Measurements from ENCODE around the gene UIMC1. TPM values are rescaled to one million over a fixed set of nuclear protein-coding genes. Genes with fewer than 3 reads are reported as not detected.

The UIMC1 gene
- total RNA-seq, 2 experiments from 2014 or later, result 42.7 to 78.5 TPM

DNA sequence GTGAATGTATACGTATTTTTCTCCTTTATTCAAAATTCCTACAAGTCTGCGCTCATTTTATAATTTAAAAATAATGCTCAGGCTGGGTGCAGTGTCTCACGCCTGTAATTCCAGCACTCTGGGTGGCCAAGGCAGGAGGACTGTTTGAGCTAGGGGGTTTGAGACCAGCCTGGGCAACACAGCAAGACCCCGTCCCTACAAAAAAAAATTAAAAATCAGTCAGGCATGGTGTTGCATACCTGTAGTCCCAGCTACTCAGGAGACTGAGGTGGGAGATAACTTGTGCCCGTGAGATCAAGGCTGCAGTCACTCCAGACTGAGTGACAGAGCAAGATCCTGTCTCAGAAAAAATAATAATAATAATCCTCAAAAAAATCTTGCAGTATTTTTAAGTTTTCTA is 7.8 kb downstream of the UIMC1 start:
- CTCF ChIA-PET (ENCODE audit: unreplicated experiment), result no interaction called here
- Histone ChIP-seq H4K20me1 (ENCODE audit: insufficient read depth, low read length) (peaks cover 28% of the 10 kb centered on the region), H3K9me2 (ENCODE audit: insufficient read depth, low read length) (no peaks in the 10 kb centered on the region), H3K9me3 (ENCODE audit: low read length) (no peaks in the 10 kb centered on the region), H3K36me3 (ENCODE audit: insufficient read depth, low read length) (peaks cover 39% of the 10 kb centered on the region), H3K4me1 (ENCODE audit: insufficient read depth, low read length, poor library complexity, severe bottlenecking) (peaks cover 61% of the 10 kb centered on the region), H3K79me2 (ENCODE audit: insufficient read depth, low read depth, low read length) (peaks cover 100% of the 10 kb centered on the region), H3K27ac (ENCODE audit: low read depth, low read length, poor library complexity, severe bottlenecking) (no peak overlapping the region), H3K4me3 (ENCODE audit: low read depth, low read length, poor library complexity, severe bottlenecking) (no peak overlapping the region), H3K4me2 (ENCODE audit: low read length) (no peak overlapping the region), H2AFZ (ENCODE audit: low read length) (no peak overlapping the region)
- TF ChIP-seq, protein P1, sequence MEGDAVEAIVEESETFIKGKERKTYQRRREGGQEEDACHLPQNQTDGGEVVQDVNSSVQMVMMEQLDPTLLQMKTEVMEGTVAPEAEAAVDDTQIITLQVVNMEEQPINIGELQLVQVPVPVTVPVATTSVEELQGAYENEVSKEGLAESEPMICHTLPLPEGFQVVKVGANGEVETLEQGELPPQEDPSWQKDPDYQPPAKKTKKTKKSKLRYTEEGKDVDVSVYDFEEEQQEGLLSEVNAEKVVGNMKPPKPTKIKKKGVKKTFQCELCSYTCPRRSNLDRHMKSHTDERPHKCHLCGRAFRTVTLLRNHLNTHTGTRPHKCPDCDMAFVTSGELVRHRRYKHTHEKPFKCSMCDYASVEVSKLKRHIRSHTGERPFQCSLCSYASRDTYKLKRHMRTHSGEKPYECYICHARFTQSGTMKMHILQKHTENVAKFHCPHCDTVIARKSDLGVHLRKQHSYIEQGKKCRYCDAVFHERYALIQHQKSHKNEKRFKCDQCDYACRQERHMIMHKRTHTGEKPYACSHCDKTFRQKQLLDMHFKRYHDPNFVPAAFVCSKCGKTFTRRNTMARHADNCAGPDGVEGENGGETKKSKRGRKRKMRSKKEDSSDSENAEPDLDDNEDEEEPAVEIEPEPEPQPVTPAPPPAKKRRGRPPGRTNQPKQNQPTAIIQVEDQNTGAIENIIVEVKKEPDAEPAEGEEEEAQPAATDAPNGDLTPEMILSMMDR (conservative IDR thresholded peaks at IDR 0.05; ENCODE audit: low read length), result no peak
- no peak for TF ChIP-seq EZH2phosphoT487 (IDR thresholded peaks at IDR 0.05; ENCODE audit: borderline replicate concordance, low read depth, low read length)
- POLR2A ChIA-PET, result interaction anchor here (0.9 kb wide), 1 partner anchor 13 kb away, joined by 4 read pairs; no protein-coding TSS in a partner anchor
- no peak for DNase-seq (ENCODE audit: low spot score)
- BruUV-seq (replicated peaks), result no TSS peak
- intact Hi-C loops (cut with micrococcal nuclease; ENCODE audit: unreplicated experiment), result loop anchor here (10.0 kb wide), 2 partner anchors 306 to 554 kb away; partner anchors contain the start of genes FAF2, PRELID1 and RAB24

DNA sequence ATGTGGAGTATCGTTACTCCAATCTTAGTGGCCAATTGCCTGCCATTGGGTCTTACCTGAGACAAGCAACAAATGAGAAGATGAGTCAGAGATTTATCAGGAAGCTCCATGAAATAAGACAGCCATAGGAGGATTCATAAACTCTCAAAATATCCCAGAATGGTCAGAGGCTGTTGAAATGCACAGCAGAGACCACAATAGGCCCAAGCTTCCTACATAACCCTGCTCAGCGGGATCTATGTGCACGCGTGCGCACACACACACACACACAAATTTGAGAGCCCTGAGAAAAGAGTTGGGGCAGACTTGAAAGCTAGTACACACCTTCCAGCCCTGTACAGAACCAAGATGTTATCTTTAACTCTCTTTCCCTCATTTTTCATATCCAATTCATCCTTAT is 9.8 kb downstream of the UIMC1 start:
- no TSS peak for BruUV-seq (replicated peaks)
- TF ChIP-seq, protein P1 (conservative IDR thresholded peaks at IDR 0.05; ENCODE audit: low read length), result no peak
- TF ChIP-seq EZH2phosphoT487 (IDR thresholded peaks at IDR 0.05; ENCODE audit: borderline replicate concordance, low read depth, low read length), result no peak
- ChIA-PET CTCF (ENCODE audit: unreplicated experiment) (interaction anchor here (1.6 kb wide), 1 partner anchor 9 kb away, joined by 4 read pairs; no protein-coding TSS in a partner anchor), POLR2A (interaction anchor here (0.7 to 1.7 kb wide), 7 partner anchors 9 to 325 kb away, joined by 3 to 9 read pairs (median 3); no protein-coding TSS in a partner anchor)
- Histone ChIP-seq H3K4me3 (ENCODE audit: low read depth, low read length, poor library complexity, severe bottlenecking) (peak overlapping the region; percentile 1), H3K9me3 (ENCODE audit: low read length) (peaks cover 7% of the 10 kb centered on the region; the same call in 1 of the 2 replicates), H3K4me1 (ENCODE audit: insufficient read depth, low read length, poor library complexity, severe bottlenecking) (peaks cover 62% of the 10 kb centered on the region), H3K36me3 (ENCODE audit: insufficient read depth, low read length) (peaks cover 45% of the 10 kb centered on the region), H3K79me2 (ENCODE audit: insufficient read depth, low read depth, low read length) (peaks cover 100% of the 10 kb centered on the region), H3K9me2 (ENCODE audit: insufficient read depth, low read length) (no peaks in the 10 kb centered on the region), H4K20me1 (ENCODE audit: insufficient read depth, low read length) (peaks cover 18% of the 10 kb centered on the region), H3K27ac (ENCODE audit: low read depth, low read length, poor library complexity, severe bottlenecking) (peak overlapping the region; percentile 92), H3K4me2 (ENCODE audit: low read length) (peak overlapping the region; percentile 55), H2AFZ (ENCODE audit: low read length) (no peak overlapping the region)
- no peak for DNase-seq (ENCODE audit: low spot score)
- intact Hi-C loops (cut with micrococcal nuclease; ENCODE audit: unreplicated experiment), result loop anchor here (10.0 kb wide), 2 partner anchors 308 to 552 kb away; partner anchors contain the start of genes FAF2, PRELID1 and RAB24
